ENCODE data around the gene METTL17. TPM values are rescaled to one million over a fixed set of nuclear protein-coding genes. Genes with fewer than 3 reads are reported as not detected.
A peak's percentile ranks its signal among the peaks of the same experiment; 100 is the strongest.

The METTL17 gene
- polyA plus RNA-seq, 1 donor (not counting 4 experiments of a cell fraction or from before 2014, with no cell fraction given), result 61.9 TPM

DNA sequence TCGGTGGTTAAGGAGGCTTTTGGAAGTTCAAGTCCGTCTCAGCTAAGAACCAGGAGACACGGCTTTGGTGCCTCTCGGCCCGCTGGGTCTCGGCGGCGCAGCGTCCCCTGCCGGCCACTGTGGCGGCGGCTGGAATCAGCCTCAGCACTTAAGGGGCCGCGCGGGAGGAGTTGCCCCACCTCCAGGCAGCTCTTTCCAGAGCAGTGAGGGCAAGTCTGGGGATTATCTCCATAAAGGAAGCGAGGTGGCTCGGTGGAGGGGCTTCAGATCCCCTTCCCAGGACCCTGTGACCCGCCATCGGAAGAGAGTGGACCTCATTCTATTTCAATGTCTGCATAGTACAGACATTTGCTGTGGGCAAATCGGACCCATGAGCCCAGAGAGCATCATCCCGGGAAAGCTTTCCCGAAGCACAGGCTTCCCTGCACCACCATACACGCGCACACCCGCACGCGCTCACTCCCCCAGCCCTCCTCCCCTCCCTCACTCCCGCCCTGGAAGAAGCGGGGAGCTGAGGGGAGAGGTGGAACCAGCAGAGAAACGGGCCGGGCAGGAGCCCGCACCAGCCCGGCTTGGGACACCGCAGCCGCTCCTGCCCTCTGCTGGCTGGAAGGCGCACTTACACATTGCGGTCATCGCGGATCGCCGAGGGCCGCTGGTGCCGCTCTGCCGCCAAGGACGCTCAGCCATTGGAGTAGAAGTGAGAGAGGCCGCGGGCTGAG lies 18.6 kb upstream of the METTL17 start:
- peak overlapping the region; percentile 94 for H3K4me2 ChIP-seq (ENCODE audit: control insufficient read depth, extremely low read depth, insufficient read depth, low read depth, low read length)
- H3K27ac ChIP-seq (ENCODE audit: control insufficient read depth, insufficient read depth, low read length), result peak overlapping the region; percentile 55
- H3K9me1 ChIP-seq (ENCODE audit: control insufficient read depth, extremely low read depth, insufficient read depth, low read length), result no peaks in the 10 kb centered on the region
- no peaks in the 10 kb centered on the region for H3K36me3 ChIP-seq (ENCODE audit: control insufficient read depth in 2 of 2, extremely low read depth in 1 of 2, insufficient read depth in 2 of 2, low read length in 2 of 2)
- H3K4me3 ChIP-seq (ENCODE audit: control insufficient read depth in 2 of 3, extremely low read depth in 1 of 3, insufficient read depth in 2 of 3, low read depth in 1 of 3, low read length in 3 of 3), result peak overlapping the region; percentile 48 to 80 (median 74)
- H3K9ac ChIP-seq (ENCODE audit: control insufficient read depth, extremely low read depth, insufficient read depth, low read length), result peak overlapping the region; percentile 75
- H3K79me2 ChIP-seq (ENCODE audit: control insufficient read depth, insufficient read depth, low read length), result no peaks in the 10 kb centered on the region
- dilution Hi-C loops (cut with MboI; ENCODE audit: extremely low pct_ligation_motif_present, low sequenced_read_pairs), result no loop called here
- DNase-seq (ENCODE audit: low read depth, low spot score) (peak; percentile 38), FAIRE-seq (peak; percentile 41)
- H3K4me1 ChIP-seq (ENCODE audit: control insufficient read depth, extremely low read depth, insufficient read depth, low read length), result peaks cover 18% of the 10 kb centered on the region
- TF ChIP-seq EZH2 (IDR thresholded peaks at IDR 0.05; ENCODE audit: low read length), result no peak
- TF ChIP-seq, protein P1, sequence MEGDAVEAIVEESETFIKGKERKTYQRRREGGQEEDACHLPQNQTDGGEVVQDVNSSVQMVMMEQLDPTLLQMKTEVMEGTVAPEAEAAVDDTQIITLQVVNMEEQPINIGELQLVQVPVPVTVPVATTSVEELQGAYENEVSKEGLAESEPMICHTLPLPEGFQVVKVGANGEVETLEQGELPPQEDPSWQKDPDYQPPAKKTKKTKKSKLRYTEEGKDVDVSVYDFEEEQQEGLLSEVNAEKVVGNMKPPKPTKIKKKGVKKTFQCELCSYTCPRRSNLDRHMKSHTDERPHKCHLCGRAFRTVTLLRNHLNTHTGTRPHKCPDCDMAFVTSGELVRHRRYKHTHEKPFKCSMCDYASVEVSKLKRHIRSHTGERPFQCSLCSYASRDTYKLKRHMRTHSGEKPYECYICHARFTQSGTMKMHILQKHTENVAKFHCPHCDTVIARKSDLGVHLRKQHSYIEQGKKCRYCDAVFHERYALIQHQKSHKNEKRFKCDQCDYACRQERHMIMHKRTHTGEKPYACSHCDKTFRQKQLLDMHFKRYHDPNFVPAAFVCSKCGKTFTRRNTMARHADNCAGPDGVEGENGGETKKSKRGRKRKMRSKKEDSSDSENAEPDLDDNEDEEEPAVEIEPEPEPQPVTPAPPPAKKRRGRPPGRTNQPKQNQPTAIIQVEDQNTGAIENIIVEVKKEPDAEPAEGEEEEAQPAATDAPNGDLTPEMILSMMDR (optimal IDR thresholded peaks at IDR 0.05 in 1 of 3, IDR thresholded peaks at IDR 0.05 in 1 of 3, conservative IDR thresholded peaks at IDR 0.05 in 1 of 3; ENCODE audit: extremely low read depth in 1 of 3, insufficient read depth in 2 of 3, low read length in 3 of 3), result peak; percentile 84 to 100 (median 94)
- H4K20me1 ChIP-seq (ENCODE audit: control insufficient read depth, extremely low read depth, insufficient read depth, low read length), result no peaks in the 10 kb centered on the region
- no peaks in the 10 kb centered on the region for H3K9me3 ChIP-seq (ENCODE audit: control insufficient read depth, low read depth, low read length)
- peaks cover 3% of the 10 kb centered on the region for H3K27me3 ChIP-seq (ENCODE audit: control insufficient read depth, extremely low read depth, insufficient read depth, low read length)
- peak overlapping the region; percentile 98 for H2AFZ ChIP-seq (ENCODE audit: control insufficient read depth, low read length)

- H3K9ac ChIP-seq (ENCODE audit: control insufficient read depth, extremely low read depth, insufficient read depth, low read length), result peak overlapping the region; percentile 75
- H3K27ac ChIP-seq (ENCODE audit: control insufficient read depth, insufficient read depth, low read length), result no peak overlapping the region
- H3K27me3 ChIP-seq (ENCODE audit: control insufficient read depth, extremely low read depth, insufficient read depth, low read length), result no peaks in the 10 kb centered on the region
- FAIRE-seq (no peak), DNase-seq (ENCODE audit: low read depth, low spot score) (no peak)
- H3K9me1 ChIP-seq (ENCODE audit: control insufficient read depth, extremely low read depth, insufficient read depth, low read length), result no peaks in the 10 kb centered on the region
- H3K36me3 ChIP-seq (ENCODE audit: control insufficient read depth in 2 of 2, extremely low read depth in 1 of 2, insufficient read depth in 2 of 2, low read length in 2 of 2), result no peaks in the 10 kb centered on the region
- peak overlapping the region; percentile 94 for H3K4me2 ChIP-seq (ENCODE audit: control insufficient read depth, extremely low read depth, insufficient read depth, low read depth, low read length)
- H3K4me3 ChIP-seq (ENCODE audit: control insufficient read depth in 2 of 3, extremely low read depth in 1 of 3, insufficient read depth in 2 of 3, low read depth in 1 of 3, low read length in 3 of 3), result peak overlapping the region in 1 of 3 experiments; percentile 80
- H4K20me1 ChIP-seq (ENCODE audit: control insufficient read depth, extremely low read depth, insufficient read depth, low read length), result no peaks in the 10 kb centered on the region
- H3K79me2 ChIP-seq (ENCODE audit: control insufficient read depth, insufficient read depth, low read length), result no peaks in the 10 kb centered on the region
- H3K9me3 ChIP-seq (ENCODE audit: control insufficient read depth, low read depth, low read length), result no peaks in the 10 kb centered on the region
- dilution Hi-C loops (cut with MboI; ENCODE audit: extremely low pct_ligation_motif_present, low sequenced_read_pairs), result no loop called here
- TF ChIP-seq, protein P1 (optimal IDR thresholded peaks at IDR 0.05 in 1 of 3, IDR thresholded peaks at IDR 0.05 in 1 of 3, conservative IDR thresholded peaks at IDR 0.05 in 1 of 3; ENCODE audit: extremely low read depth in 1 of 3, insufficient read depth in 2 of 3, low read length in 3 of 3), result no peak
- no peak for TF ChIP-seq EZH2 (IDR thresholded peaks at IDR 0.05; ENCODE audit: low read length)
- peak overlapping the region; percentile 69 for H2AFZ ChIP-seq (ENCODE audit: control insufficient read depth, low read length)
- H3K4me1 ChIP-seq (ENCODE audit: control insufficient read depth, extremely low read depth, insufficient read depth, low read length), result peaks cover 18% of the 10 kb centered on the region
These were observed 18.1 kb upstream of the METTL17 start for GRCh38 chr14:20971705-20972021.

Data from keratinocyte (primary cell).